Heart right ventricle (tissue), 16 donors: ENCODE data around the gene ADH4. TPM values are rescaled to one million over a fixed set of nuclear protein-coding genes. Genes with fewer than 3 reads are reported as not detected.

ENCODE experiments used
- ATAC-seq, 8 donors: fragments of 200-7000 bp; cut with Tn5 transposase; one replicate each; pipeline ENCODE4 v1.9.1; 2020; ENCODE audit warnings: mild to moderate bottlenecking in 8 of 8, moderate library complexity in 8 of 8, moderate number of reproducible peaks in 1 of 8
- DNase-seq, 2 donors: peaks; one replicate each; pipeline ENCODE4 v3.0.0-alpha.2; 2020
- H3K27ac ChIP-seq, 10 donors: fragments of 200-600 bp; sonication (generic) in 2 of 10; one replicate each; pipeline versions ENCODE4 v1.5.0 to v1.8.0; 2020 to 2022; ENCODE audit warnings: mild to moderate bottlenecking in 3 of 10
- H3K27me3 ChIP-seq, 7 donors: fragments of 200-600 bp; one replicate each; pipeline ENCODE4 v1.8.0; 2021 to 2022; ENCODE audit warnings: mild to moderate bottlenecking in 2 of 7
- H3K36me3 ChIP-seq, 9 donors: fragments of 200-600 bp; sonication (generic) in 1 of 9; one replicate each; pipeline versions ENCODE4 v1.5.0 to v1.8.0; 2020 to 2022; ENCODE audit warnings: mild to moderate bottlenecking in 2 of 9
- H3K4me1 ChIP-seq, 9 donors: fragments of 200-600 bp; sonication (generic) in 1 of 9; one replicate each; pipeline versions ENCODE4 v1.5.0 to v1.8.0; 2020 to 2022; ENCODE audit warnings: mild to moderate bottlenecking in 4 of 9
- H3K4me3 ChIP-seq, 10 donors: fragments of 200-600 bp; sonication (generic) in 2 of 10; one replicate each; pipeline versions ENCODE4 v1.5.0 to v1.8.0; 2020 to 2022; ENCODE audit warnings: mild to moderate bottlenecking in 7 of 10, moderate library complexity in 2 of 10
- H3K9me3 ChIP-seq, 11 donors: fragments of 200-600 bp in 10 of 11; sonication (generic) in 2 of 11; one replicate each; pipeline versions ENCODE4 v1.5.0 to v1.8.0; 2013 to 2022; ENCODE audit warnings: mild to moderate bottlenecking in 2 of 11, control low read depth in 1 of 11, moderate library complexity in 1 of 11
- CTCF ChIP-seq, 9 donors: fragments of 200-600 bp; sonication (generic) in 2 of 9; IDR thresholded peaks; one replicate each; pipeline versions ENCODE4 v1.5.0 to v1.8.0; 2021 to 2022; ENCODE audit warnings: antibody characterized with exemption in 9 of 9, mild to moderate bottlenecking in 5 of 9, moderate library complexity in 1 of 9
- WGBS, 2 donors: extraction: QIAGEN DNeasy Blood & Tissue Kit; methylation state at CpG; one replicate each; pipeline ENCODE4 v1.1.7; 2013; ENCODE audit warnings: inconsistent platforms in 1 of 2; 5-methylcytosine and 5-hydroxymethylcytosine counted together
- intact Hi-C, 10 donors: fragments of 100-400 bp; cut with DNase I; formaldehyde crosslinking; loops; one replicate each; pipeline versions ENCODE4 v1.11.1 to v1.14.2; 2022
- polyA plus RNA-seq, 2 donors: library from polyadenylated mRNA; stranded (reverse); fragments of 200-250 nt; gene quantifications; one replicate each; pipeline ENCODE4 v1.2.3, GENCODE V29; 2013
- total RNA-seq, 10 donors: library from RNA; stranded (reverse); fragmentation: NEBNext Ultra II Directional in 3 of 10; extraction: Animal tissue kit (Norgen Biotek cat#: 25700) in 3 of 10; gene quantifications; one replicate each; pipeline versions ENCODE4 v1.2.1 to v1.2.4, GENCODE V29; 2021 to 2023
- donor health status: Arrhythmogenic right ventricular cardiomyopathy.
- donor health status: ischemic (EF 13 %, LVEDD 7.1; RV severe dilation, severe dysfunction).
- donor health status: healthy with polysubstance abuse.
- donor health status: DM: no; HTN: yes; CAD: no.
- donor health status: DM: no; HTN: no; CAD: no.
- donor health status: ischemic (EF 25% LVEDD 6.9; RV normal size, moderate dysfunction).
- donor health status: ischemic (EF 25% LVEDD 5.7; RV mildly dilated, moderate dysfunction).
- donor health status: healthy.
- donor health status: DM: yes; HTN: yes; CAD: no.
- donor health status: Ischemic cardiomyopathy.
- donor health status: ischemic (EF 35%, LVEDD 5.7; RV mildly dilated, moderate dysfunction).
- donor health status: nonischemic (EF 11% LVEDD 7.7; RV severe dilation, severe dysfunction).
- donor health status: DM: yes; HTN: yes; CAD: no.
- donor health status: PGD.
- donor health status: ischemic (EF 29% LVEDD 5.4; RV normal size, mild dysfunction).
- donor health status: nonischemic (EF 23%, LVEDD 6.1; RV moderate dilation, normal function).

Gene ADH4
- total and polyA plus RNA-seq, 12 donors, result 0.04 TPM; not detected in 11

- peaks cover 0 to 25% (median 9%) of the 10 kb centered on the region in 9 donors for H3K4me1 ChIP-seq
- no peak overlapping the region for H3K27ac ChIP-seq
- 62 to 67% methylated on average over 5 of the region's 5 CpGs for WGBS, 2 donors
- peaks cover 0 to 100% (median 35%) of the 10 kb centered on the region in 9 donors for H3K36me3 ChIP-seq
- no peak for DNase-seq
- ATAC-seq, result peak in 2 of 8 donors; percentile 54 to 58
- no peaks in the 10 kb centered on the region for H3K27me3 ChIP-seq
- intact Hi-C loops, result no loop called here
- H3K4me3 ChIP-seq, result no peak overlapping the region
- no peaks in the 10 kb centered on the region for H3K9me3 ChIP-seq
- TF ChIP-seq CTCF (IDR thresholded peaks at IDR 0.05), result no peak
These were observed 67.7 kb downstream of the ADH4 start for GRCh38 chr4:99076292-99076976.

- H3K27me3 ChIP-seq, result no peaks in the 10 kb centered on the region
- no peak overlapping the region for H3K27ac ChIP-seq
- no peak for ATAC-seq
- no peaks in the 10 kb centered on the region for H3K9me3 ChIP-seq
- no peak overlapping the region for H3K4me3 ChIP-seq
- TF ChIP-seq CTCF (IDR thresholded peaks at IDR 0.05), result no peak
- peaks cover 0 to 24% (median 9%) of the 10 kb centered on the region in 9 donors for H3K4me1 ChIP-seq
- intact Hi-C loops, result no loop called here
- WGBS, 2 donors, result 61 to 77% methylated on average over 7 of the region's 7 CpGs
- H3K36me3 ChIP-seq, result peaks cover 0 to 100% (median 32%) of the 10 kb centered on the region in 9 donors
- DNase-seq, result no peak
These were observed 69.3 kb downstream of the ADH4 start for GRCh38 chr4:99074816-99075215.

Other genes starting within 250 kb of the ADH4 start
- 10 to 100 TPM; 48.7 to 70.4 (median 58.4) TPM for gene EIF4E, start 215.2 kb downstream of the ADH4 start, total RNA-seq
- gene EIF4E, start 215.2 kb downstream of the ADH4 start, polyA plus RNA-seq, result 10 to 100 TPM in 1 of 2 donors, 1 to 10 TPM in 1; 5.3 to 32.7 TPM
- 10 to 100 TPM; 54.2 to 79.7 (median 60.9) TPM for gene METAP1, start 148.6 kb downstream of the ADH4 start, total RNA-seq
- gene METAP1, start 148.6 kb downstream of the ADH4 start, polyA plus RNA-seq, result 10 to 100 TPM; 37.7 to 43.5 TPM
- 100 to 1,000 TPM; 150 to 254 (median 204) TPM for gene ADH5, start 55.5 kb downstream of the ADH4 start, total RNA-seq
- gene ADH5, start 55.5 kb downstream of the ADH4 start, polyA plus RNA-seq, result 100 to 1,000 TPM in 1 of 2 donors, 10 to 100 TPM in 1; 62.3 to 109 TPM
- gene ADH6, start 74.9 kb upstream of the ADH4 start, total RNA-seq, result under 1 TPM in 1 of 10 donors, not detected in 9; 0.08 TPM
- gene ADH6, start 74.9 kb upstream of the ADH4 start, polyA plus RNA-seq, result not detected
- gene ADH1A, start 146.7 kb upstream of the ADH4 start, total RNA-seq, result under 1 TPM in 4 of 10 donors, not detected in 6; 0.21 to 1.00 (median 0.78) TPM
- not detected for gene ADH1A, start 146.7 kb upstream of the ADH4 start, polyA plus RNA-seq
- 100 to 1,000 TPM in 3 of 10 donors, 10 to 100 TPM in 7; 12.6 to 257 (median 28.1) TPM for gene ADH1B, start 177.1 kb upstream of the ADH4 start, total RNA-seq
- gene ADH1B, start 177.1 kb upstream of the ADH4 start, polyA plus RNA-seq, result 10 to 100 TPM; 41.7 to 84.9 TPM
- 1 to 10 TPM in 9 of 10 donors, under 1 TPM in 1; 0.85 to 8.6 (median 2.1) TPM for gene ADH1C, start 208.4 kb upstream of the ADH4 start, total RNA-seq
- gene ADH1C, start 208.4 kb upstream of the ADH4 start, polyA plus RNA-seq, result 1 to 10 TPM; 1.6 to 8.3 TPM